Esophagus muscularis mucosa (tissue), 4 donors: ENCODE results near the gene SNHG17. TPM values are rescaled to one million over a fixed set of nuclear protein-coding genes. Genes with fewer than 3 reads are reported as not detected.
"Not testable (repeated sequence)": the region's sequence is repeated elsewhere in the genome, so short reads cannot be mapped to it uniquely, and the experiment has no call there.

Experiments used
- DNase-seq: peaks from one replicate; pipeline ENCODE4 v3.0.0-alpha.2; 2017; ENCODE audit errors: extremely low spot score
- H3K27ac ChIP-seq, 4 donors: fragments of 200-600 bp; sonication (generic); replicated peaks in 1 of 4; 1 replicate in 3 of 4; 2 replicates in 1 of 4; pipeline ENCODE4 v1.5.1; 2016 to 2019; ENCODE audit warnings: mild to moderate bottlenecking in 1 of 4
- H3K27me3 ChIP-seq, 4 donors: fragments of 200-600 bp; sonication (generic); one replicate each; pipeline versions ENCODE4 v1.5.1 to v1.6.0; 2016 to 2019
- H3K36me3 ChIP-seq, 4 donors: fragments of 200-600 bp; sonication (generic); one replicate each; pipeline ENCODE4 v1.5.1; 2016 to 2019
- H3K4me1 ChIP-seq, 4 donors: fragments of 200-600 bp; sonication (generic); one replicate each; pipeline ENCODE4 v1.5.1; 2016 to 2019
- H3K4me3 ChIP-seq, 4 donors: fragments of 200-600 bp; sonication (generic); 1 replicate in 2 of 4; 2 replicates in 2 of 4; pipeline ENCODE4 v1.5.1; 2016 to 2019; ENCODE audit warnings: mild to moderate bottlenecking in 4 of 4, moderate library complexity in 1 of 4
- H3K9me3 ChIP-seq, 4 donors: fragments of 200-600 bp; sonication (generic); 1 replicate in 3 of 4; 2 replicates in 1 of 4; pipeline ENCODE4 v1.5.1; 2016 to 2019
- EP300 ChIP-seq: sonication (generic); formaldehyde crosslinking; IDR thresholded peaks from one replicate; pipeline ENCODE4 v1.6.1; 2017; ENCODE audit warnings: antibody characterized with exemption
- POLR2A ChIP-seq: fragments of 450-650 bp; IDR thresholded peaks from one replicate; pipeline ENCODE4 v1.6.1; 2017; ENCODE audit warnings: antibody characterized with exemption, moderate library complexity, mild to moderate bottlenecking, low read depth
- POLR2AphosphoS5 ChIP-seq, 2 donors: sonication (generic); formaldehyde crosslinking; IDR thresholded peaks; one replicate each; pipeline ENCODE4 v1.6.1; 2017; ENCODE audit warnings: antibody characterized with exemption in 2 of 2
- WGBS: methylation state at CpG from one replicate; pipeline ENCODE4 v1.1.5; 2018; 5-methylcytosine and 5-hydroxymethylcytosine counted together
- intact Hi-C: fragments of 100-400 bp; cut with DNase I; formaldehyde crosslinking; loops from one replicate; pipeline ENCODE4 v1.15.1; 2023
- total RNA-seq, 4 donors: library from RNA; depleted of rRNA; stranded (reverse); fragments of >200 nt; gene quantifications; one replicate each; pipeline versions ENCODE4 v1.1.0 to v1.2.1, GENCODE V29; 2016
- TF ChIP-seq, protein P1 (sequence below), 3 experiments: fragments of 200-600 bp in 2 of 3; fragments of 450-650 bp in 1 of 3; sonication (generic) in 2 of 3; IDR thresholded peaks; one replicate each; pipeline ENCODE4 v1.5.1; 2017 to 2019; ENCODE audit warnings: antibody characterized with exemption in 3 of 3, mild to moderate bottlenecking in 2 of 3, moderate library complexity in 1 of 3

SNHG17 gene
- total RNA-seq, 4 donors from 2014 or later, result 12.8 to 19.4 (median 18.6) TPM

DNA sequence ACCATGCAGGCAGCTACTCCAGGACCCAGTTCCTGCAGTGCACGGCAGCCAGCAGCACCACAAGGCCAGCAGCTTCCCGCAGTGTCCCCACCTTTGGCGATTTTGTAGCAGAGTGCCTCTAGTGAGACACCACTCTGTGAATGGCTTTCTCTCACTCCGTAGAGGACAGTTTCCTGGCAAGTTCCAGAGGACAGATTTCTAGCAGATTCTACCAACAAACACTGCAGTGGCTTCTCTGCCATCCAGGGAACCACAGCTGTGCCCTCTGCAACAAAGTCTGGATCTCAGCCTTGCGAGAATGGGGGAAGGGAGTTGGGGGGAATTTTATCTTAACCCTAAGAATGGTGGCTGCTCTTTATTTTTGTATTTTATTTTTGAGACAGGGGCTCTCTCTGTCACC lies 28.7 kb downstream of the SNHG17 start:
- no peak for DNase-seq
- intact Hi-C loops, result no loop called here

DNA sequence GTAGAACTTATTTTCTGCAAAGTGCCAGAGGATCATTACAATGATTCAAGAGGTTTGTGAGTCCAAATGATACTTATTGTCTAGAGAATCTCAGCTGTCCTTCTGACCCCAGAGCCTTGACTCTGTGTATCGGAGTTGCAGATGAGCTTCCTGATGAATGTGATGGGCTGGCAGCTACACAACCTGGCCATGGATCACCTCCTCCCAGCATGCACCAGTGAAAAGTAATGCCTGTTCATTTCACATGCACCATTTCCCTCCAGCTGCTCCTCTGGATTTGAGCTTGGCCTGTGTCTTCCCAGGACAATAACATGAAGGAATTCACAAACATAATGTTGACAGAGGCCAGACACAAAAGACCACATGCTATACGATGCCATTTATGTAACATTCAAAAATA lies 30.0 kb downstream of the SNHG17 start:
- no peak for DNase-seq
- 72% methylated on average over 2 of the region's 2 CpGs for WGBS
- H3K9me3 ChIP-seq, result no peaks in the 10 kb centered on the region
- no peaks in the 10 kb centered on the region for H3K36me3 ChIP-seq
- intact Hi-C loops, result no loop called here
- no peak overlapping the region for H3K27ac ChIP-seq
- no peak overlapping the region for H3K4me3 ChIP-seq
- peaks cover 0 to 9% (median 0%) of the 10 kb centered on the region in 4 donors for H3K27me3 ChIP-seq
- no peak for TF ChIP-seq POLR2AphosphoS5 (IDR thresholded peaks at IDR 0.05)
- TF ChIP-seq POLR2A, result no peak
- no peak for TF ChIP-seq EP300
- TF ChIP-seq, protein P1, sequence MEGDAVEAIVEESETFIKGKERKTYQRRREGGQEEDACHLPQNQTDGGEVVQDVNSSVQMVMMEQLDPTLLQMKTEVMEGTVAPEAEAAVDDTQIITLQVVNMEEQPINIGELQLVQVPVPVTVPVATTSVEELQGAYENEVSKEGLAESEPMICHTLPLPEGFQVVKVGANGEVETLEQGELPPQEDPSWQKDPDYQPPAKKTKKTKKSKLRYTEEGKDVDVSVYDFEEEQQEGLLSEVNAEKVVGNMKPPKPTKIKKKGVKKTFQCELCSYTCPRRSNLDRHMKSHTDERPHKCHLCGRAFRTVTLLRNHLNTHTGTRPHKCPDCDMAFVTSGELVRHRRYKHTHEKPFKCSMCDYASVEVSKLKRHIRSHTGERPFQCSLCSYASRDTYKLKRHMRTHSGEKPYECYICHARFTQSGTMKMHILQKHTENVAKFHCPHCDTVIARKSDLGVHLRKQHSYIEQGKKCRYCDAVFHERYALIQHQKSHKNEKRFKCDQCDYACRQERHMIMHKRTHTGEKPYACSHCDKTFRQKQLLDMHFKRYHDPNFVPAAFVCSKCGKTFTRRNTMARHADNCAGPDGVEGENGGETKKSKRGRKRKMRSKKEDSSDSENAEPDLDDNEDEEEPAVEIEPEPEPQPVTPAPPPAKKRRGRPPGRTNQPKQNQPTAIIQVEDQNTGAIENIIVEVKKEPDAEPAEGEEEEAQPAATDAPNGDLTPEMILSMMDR (IDR thresholded peaks at IDR 0.05), result no peak
- no peaks in the 10 kb centered on the region for H3K4me1 ChIP-seq

More for the DNA sequence above, 28.7 kb downstream of the SNHG17 start:
- Histone ChIP-seq H3K4me1 (no peaks in the 10 kb centered on the region), H3K36me3 (peaks cover 0 to 12% (median 0%) of the 10 kb centered on the region in 4 donors), H3K27ac (no peak overlapping the region), H3K9me3 (no peaks in the 10 kb centered on the region), H3K27me3 (peaks cover 0 to 9% (median 0%) of the 10 kb centered on the region in 4 donors), H3K4me3 (no peak overlapping the region)
- TF ChIP-seq POLR2AphosphoS5 (IDR thresholded peaks at IDR 0.05) (no peak), POLR2A (no peak), EP300 (no peak)
- TF ChIP-seq, protein P1 (IDR thresholded peaks at IDR 0.05), result no peak
- whole genome bisulfite sequencing, result 100% methylated on average over 1 of the region's 5 CpGs

DNA sequence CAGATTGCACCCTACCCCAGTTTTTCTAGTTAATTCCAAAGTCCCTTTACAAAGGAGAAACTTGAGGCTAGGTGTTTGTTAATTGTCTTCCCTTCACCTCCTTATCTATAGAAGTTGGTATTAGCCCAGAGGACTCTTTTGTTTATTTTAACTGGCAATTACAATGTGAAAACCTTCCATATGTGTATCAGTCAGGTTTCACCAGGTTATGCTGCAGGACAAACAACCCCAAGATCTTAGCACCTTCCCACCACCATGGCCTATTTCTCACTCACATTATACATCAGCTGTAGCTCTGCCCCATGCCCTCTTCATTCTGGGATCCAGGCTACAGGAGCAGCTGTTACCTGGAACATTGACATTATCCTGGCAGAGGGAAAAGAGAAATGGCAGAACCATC lies 31.1 kb downstream of the SNHG17 start:
- TF ChIP-seq POLR2AphosphoS5 (IDR thresholded peaks at IDR 0.05) (no peak), EP300 (no peak), POLR2A (no peak)
- TF ChIP-seq, protein P1 (IDR thresholded peaks at IDR 0.05), result no peak
- no peaks in the 10 kb centered on the region for H3K36me3 ChIP-seq
- H3K27ac ChIP-seq, result no peak overlapping the region
- intact Hi-C loops, result no loop called here
- H3K4me1 ChIP-seq, result no peaks in the 10 kb centered on the region
- no peak for DNase-seq
- H3K27me3 ChIP-seq, result peaks cover 0 to 9% (median 0%) of the 10 kb centered on the region in 4 donors
- no peak overlapping the region for H3K4me3 ChIP-seq
- H3K9me3 ChIP-seq, result no peaks in the 10 kb centered on the region

DNA sequence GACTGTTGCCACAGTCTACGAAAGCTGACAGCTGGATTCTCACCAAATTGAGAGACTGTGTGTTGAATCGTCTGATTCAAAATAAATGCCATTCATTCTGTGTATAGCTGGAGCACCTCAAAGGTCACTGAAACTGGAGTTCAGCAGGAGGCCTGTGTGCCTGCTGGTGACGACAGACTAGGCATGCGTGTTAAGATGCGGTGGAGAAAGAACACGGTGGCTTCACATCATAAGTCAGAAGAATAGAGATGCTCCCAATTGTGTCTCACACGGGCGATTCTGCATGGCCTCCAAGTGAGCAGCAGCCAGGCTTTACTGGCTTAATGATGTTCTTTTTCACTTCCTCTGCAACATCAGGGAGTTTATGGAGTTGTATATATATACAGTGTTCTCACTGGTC lies 32.3 kb downstream of the SNHG17 start:
- Histone ChIP-seq H3K27me3 (peaks cover 0 to 9% (median 0%) of the 10 kb centered on the region in 4 donors), H3K4me3 (no peak overlapping the region), H3K27ac (no peak overlapping the region), H3K4me1 (no peaks in the 10 kb centered on the region), H3K9me3 (no peaks in the 10 kb centered on the region), H3K36me3 (no peaks in the 10 kb centered on the region)
- TF ChIP-seq EP300 (no peak), POLR2A (no peak)
- no peak for DNase-seq
- intact Hi-C loops, result no loop called here
- WGBS, result 71% methylated on average over 8 of the region's 8 CpGs

DNA sequence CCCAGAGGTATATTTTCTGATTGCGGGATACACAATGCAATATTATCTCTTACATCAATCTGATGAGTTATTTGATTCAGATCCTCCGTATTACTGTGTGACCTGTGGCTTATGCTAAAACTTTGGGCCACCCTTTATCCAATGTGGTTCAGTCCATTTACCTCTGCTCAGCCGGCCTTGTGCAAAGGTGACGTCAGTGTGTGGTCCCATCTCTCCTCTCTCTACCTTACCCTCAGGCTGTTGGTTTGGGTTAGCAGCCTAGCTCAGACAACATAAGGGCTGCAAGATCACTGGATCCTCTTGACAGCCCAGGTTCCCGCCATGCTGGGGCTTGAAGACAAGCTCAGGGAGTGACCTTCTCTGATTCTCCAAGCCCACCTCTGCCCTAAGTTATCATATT lies 33.0 kb downstream of the SNHG17 start:
- intact Hi-C loops, result no loop called here
- Histone ChIP-seq H3K27me3 (peaks cover 0 to 9% (median 0%) of the 10 kb centered on the region in 4 donors), H3K4me3 (no peak overlapping the region), H3K9me3 (no peaks in the 10 kb centered on the region), H3K36me3 (no peaks in the 10 kb centered on the region), H3K27ac (no peak overlapping the region), H3K4me1 (no peaks in the 10 kb centered on the region)
- WGBS, result 96% methylated on average over 5 of the region's 5 CpGs
- no peak for DNase-seq
- TF ChIP-seq, protein P1 (IDR thresholded peaks at IDR 0.05), result no peak
- TF ChIP-seq POLR2A, result no peak
- TF ChIP-seq EP300, result no peak
- TF ChIP-seq POLR2AphosphoS5 (IDR thresholded peaks at IDR 0.05), result no peak

DNA sequence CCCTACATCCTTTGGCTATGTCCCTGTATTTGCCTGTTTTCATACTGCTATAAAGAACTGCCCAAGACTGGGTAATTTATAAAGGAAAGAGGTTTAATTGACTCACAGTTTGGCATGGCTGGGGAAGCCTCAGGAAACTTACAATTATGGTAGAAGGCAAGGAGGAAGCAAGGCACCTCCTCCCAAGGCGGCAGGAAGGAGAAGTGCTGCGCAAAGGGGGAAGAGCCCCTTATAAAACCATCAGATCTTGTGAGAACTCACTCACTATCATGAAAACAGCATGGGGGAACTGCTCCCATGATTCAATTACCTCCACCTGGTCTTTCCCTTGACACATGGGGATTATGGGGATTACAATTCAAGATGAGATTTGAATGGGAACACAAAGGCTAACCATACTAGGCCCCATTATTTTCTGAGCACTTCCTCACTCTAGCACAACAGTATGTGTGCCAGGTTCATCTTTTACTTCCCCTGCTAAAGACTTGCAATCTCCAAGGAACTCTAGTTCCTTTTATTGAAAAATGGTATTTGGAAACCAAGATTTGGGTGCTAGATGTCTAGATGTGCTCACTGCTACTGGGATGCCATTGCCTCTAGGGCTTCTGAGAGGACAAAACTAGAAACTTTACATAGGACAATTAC lies 39.3 kb downstream of the SNHG17 start:
- H3K4me1 ChIP-seq, H3K27ac ChIP-seq, H3K36me3 ChIP-seq, H3K27me3 ChIP-seq, DNase-seq, H3K4me3 ChIP-seq, intact Hi-C loops, H3K9me3 ChIP-seq: not testable (repeated sequence)
- WGBS, result 78% methylated on average over 2 of the region's 2 CpGs
